Stomach (tissue), 9 donors: ENCODE data around the gene CPAMD8. TPM values are rescaled to one million over a fixed set of nuclear protein-coding genes. Genes with fewer than 3 reads are reported as not detected.

Source experiments
- DNase-seq, 2 donors: peaks; one replicate each; pipeline versions ENCODE4 v3.0.0 to v3.0.0-alpha.2; 2013 to 2019
- H3K27ac ChIP-seq, 5 donors: fragments of 200-600 bp in 4 of 5; sonication (generic) in 4 of 5; one replicate each; pipeline ENCODE4 v1.5.1; 2013 to 2019; ENCODE audit warnings: mild to moderate bottlenecking in 1 of 5, moderate library complexity in 1 of 5
- H3K27me3 ChIP-seq, 3 donors: fragments of 200-600 bp; sonication (generic); one replicate each; pipeline ENCODE4 v1.5.1; 2017 to 2019; ENCODE audit warnings: mixed run types in 1 of 3
- H3K36me3 ChIP-seq, 4 donors: fragments of 200-600 bp; sonication (generic); 1 replicate in 3 of 4; 2 replicates in 1 of 4; pipeline ENCODE4 v1.5.1; 2016 to 2019
- H3K4me1 ChIP-seq, 4 donors: fragments of 200-600 bp; sonication (generic); one replicate each; pipeline ENCODE4 v1.5.1; 2016 to 2019
- H3K4me3 ChIP-seq, 4 donors: fragments of 200-600 bp; sonication (generic) in 3 of 4; one replicate each; pipeline ENCODE4 v1.5.1; 2016 to 2019; ENCODE audit warnings: mild to moderate bottlenecking in 1 of 4
- H3K9me3 ChIP-seq, 4 donors: fragments of 200-600 bp; sonication (generic); one replicate each; pipeline ENCODE4 v1.5.1; 2016 to 2019
- CTCF ChIP-seq, 7 experiments: fragments of 450-650 bp in 4 of 7; fragments of 200-600 bp in 3 of 7; sonication (generic) in 3 of 7; IDR thresholded peaks; one replicate each; pipeline ENCODE4 v1.5.1; 2016 to 2019; ENCODE audit warnings: antibody characterized with exemption in 7 of 7, control low read depth in 2 of 7, mild to moderate bottlenecking in 1 of 7
- EP300 ChIP-seq: sonication (generic); formaldehyde crosslinking; IDR thresholded peaks from one replicate; pipeline ENCODE4 v1.6.1; 2017; ENCODE audit warnings: antibody characterized with exemption
- POLR2A ChIP-seq, 4 donors: fragments of 450-650 bp; IDR thresholded peaks; one replicate each; pipeline ENCODE4 v1.6.1; 2016; ENCODE audit warnings: antibody characterized with exemption in 4 of 4, control low read depth in 2 of 4, mild to moderate bottlenecking in 1 of 4, moderate library complexity in 1 of 4
- POLR2AphosphoS5 ChIP-seq, 3 donors: sonication (generic); formaldehyde crosslinking; IDR thresholded peaks; one replicate each; pipeline ENCODE4 v1.6.1; 2016; ENCODE audit warnings: antibody characterized with exemption in 3 of 3
- WGBS, 5 donors: extraction: QIAGEN DNeasy Blood & Tissue Kit in 3 of 5; methylation state at CpG; one replicate each; pipeline versions ENCODE4 v1.1.5 to v1.1.7; 2013 to 2018; 5-methylcytosine and 5-hydroxymethylcytosine counted together
- intact Hi-C: fragments of 100-400 bp; cut with DNase I; formaldehyde crosslinking; loops from one replicate; pipeline ENCODE4 v1.15.1; 2023; ENCODE audit warnings: low total_unique reads
- polyA plus RNA-seq, 3 donors: library from polyadenylated mRNA; stranded (reverse); fragments of 200-250 nt; gene quantifications; one replicate each; pipeline ENCODE4 v1.2.3, GENCODE V29; 2013
- total RNA-seq, 5 donors: library from RNA; depleted of rRNA; stranded (reverse); fragments of >200 nt; gene quantifications; one replicate each; pipeline versions ENCODE4 v1.1.0 to v1.2.3, GENCODE V29; 2014 to 2016
- donor health status: healthy with polysubstance abuse.
- donor health status: Bipolar disorder and iron deficiency.
- donor health status: healthy.

The CPAMD8 gene
- total and polyA plus RNA-seq, 8 donors: 0.43 to 221 (median 8.6) TPM

GRCh38 chr19:17036640-17037039 lies 10.0 kb upstream of the CPAMD8 start:
- Histone ChIP-seq H3K36me3 (no peaks in the 10 kb centered on the region), H3K9me3 (no peaks in the 10 kb centered on the region), H3K27ac (no peak overlapping the region), H3K27me3 (peaks cover 0 to 40% (median 0%) of the 10 kb centered on the region in 3 donors), H3K4me3 (no peak overlapping the region), H3K4me1 (peaks cover 0 to 2% (median under 1%) of the 10 kb centered on the region in 4 donors)
- TF ChIP-seq EP300: no peak
- TF ChIP-seq POLR2AphosphoS5 (IDR thresholded peaks at IDR 0.05): no peak
- TF ChIP-seq CTCF (IDR thresholded peaks at IDR 0.05): no peak
- TF ChIP-seq POLR2A (IDR thresholded peaks at IDR 0.05): no peak
- intact Hi-C loops: no loop called here
- WGBS, 5 donors: 75 to 92% (median 86%) methylated on average over 3 to 4 of the region's 4 CpGs
- DNase-seq: no peak

- peak; percentile 29 to 49 for DNase-seq
- Histone ChIP-seq H3K36me3 (no peaks in the 10 kb centered on the region), H3K27ac (no peak overlapping the region), H3K9me3 (no peaks in the 10 kb centered on the region), H3K4me3 (no peak overlapping the region), H3K4me1 (no peaks in the 10 kb centered on the region), H3K27me3 (peaks cover 0 to 40% (median 0%) of the 10 kb centered on the region in 3 donors)
- 76 to 88% (median 81%) methylated on average over 11 to 15 of the region's 15 CpGs for WGBS, 5 donors
- intact Hi-C loops: no loop called here
- TF ChIP-seq EP300: no peak
- no peak for TF ChIP-seq POLR2A (IDR thresholded peaks at IDR 0.05)
- no peak for TF ChIP-seq CTCF (IDR thresholded peaks at IDR 0.05)
- no peak for TF ChIP-seq POLR2AphosphoS5 (IDR thresholded peaks at IDR 0.05)
Measured at GRCh38 chr19:17035842-17036424, 9.3 kb upstream of the CPAMD8 start.

- no peak for TF ChIP-seq POLR2AphosphoS5 (IDR thresholded peaks at IDR 0.05)
- no peak for TF ChIP-seq CTCF (IDR thresholded peaks at IDR 0.05)
- TF ChIP-seq POLR2A (IDR thresholded peaks at IDR 0.05): no peak
- TF ChIP-seq EP300: no peak
- no peak for DNase-seq
- no peaks in the 10 kb centered on the region for H3K9me3 ChIP-seq
- no peaks in the 10 kb centered on the region for H3K36me3 ChIP-seq
- no peak overlapping the region for H3K4me3 ChIP-seq
- H3K27me3 ChIP-seq: peaks cover 0 to 51% (median 21%) of the 10 kb centered on the region in 3 donors
- H3K27ac ChIP-seq: no peak overlapping the region
- 85 to 91% (median 90%) methylated on average over 6 of the region's 6 CpGs for WGBS, 5 donors
- H3K4me1 ChIP-seq: peaks cover 0 to 5% (median 1%) of the 10 kb centered on the region in 4 donors
- intact Hi-C loops: no loop called here
Measured at GRCh38 chr19:17031741-17032140, 5.1 kb upstream of the CPAMD8 start.

GRCh38 chr19:17027535-17027975 lies 945 bp upstream of the CPAMD8 start:
- H3K36me3 ChIP-seq: no peaks in the 10 kb centered on the region
- no peak overlapping the region for H3K27ac ChIP-seq
- 52 to 58% (median 56%) methylated on average over 7 of the region's 7 CpGs for WGBS, 5 donors
- peaks cover 6 to 15% (median 11%) of the 10 kb centered on the region in 4 donors for H3K4me1 ChIP-seq
- intact Hi-C loops: no loop called here
- H3K4me3 ChIP-seq: no peak overlapping the region
- no peak for DNase-seq
- peaks cover 8 to 24% (median 21%) of the 10 kb centered on the region in 4 donors for H3K9me3 ChIP-seq
- peaks cover 0 to 75% (median 47%) of the 10 kb centered on the region in 3 donors for H3K27me3 ChIP-seq
- TF ChIP-seq CTCF (IDR thresholded peaks at IDR 0.05): no peak
- TF ChIP-seq POLR2A (IDR thresholded peaks at IDR 0.05): no peak
- no peak for TF ChIP-seq POLR2AphosphoS5 (IDR thresholded peaks at IDR 0.05)
- no peak for TF ChIP-seq EP300
